Caco-2 (cell line): Measurements from ENCODE around the gene NLGN1. TPM values are rescaled to one million over a fixed set of nuclear protein-coding genes. Genes with fewer than 3 reads are reported as not detected.

Experiments
- BruUV-seq: library from RNA; stranded (reverse); fragments of 400-500 nt; replicated peaks from 2 replicates; lab custom pipeline; 2021; lab: Mats Ljungman, UMichigan
- CTCF ChIA-PET: fragments of 300-600 bp; sonication (Branson Sonifier 250); formaldehyde crosslinking; loops from one replicate; lab custom pipeline; 2022; ENCODE audit warnings: antibody characterized with exemption; lab: Charles Lee
- POLR2A ChIA-PET: fragments of 300-600 bp; sonication (Branson Sonifier 250); formaldehyde crosslinking; loops from one replicate; lab custom pipeline; 2022; ENCODE audit warnings: antibody characterized with exemption; lab: Charles Lee
- DNase-seq, 2 experiments: peaks; one replicate each; pipeline versions ENCODE4 v3.0.0 to v3.0.0-alpha.2; 2020 to 2022
- H3K27me3 ChIP-seq: replicated peaks from 2 replicates; pipeline ENCODE4 v1.6.0; 2011; ENCODE audit warnings: low read length; ENCODE audit not compliant: control insufficient read depth, insufficient read depth
- H3K36me3 ChIP-seq: 2 replicates; pipeline ENCODE4 v1.5.1; 2011; ENCODE audit warnings: low read length; ENCODE audit not compliant: control insufficient read depth, insufficient read depth
- H3K4me1 ChIP-seq: fragments of 250-450 bp; sonication (Bioruptor Pico); 2 replicates; pipeline ENCODE4 v1.5.1; 2020; ENCODE audit warnings: mild to moderate bottlenecking
- H3K4me3 ChIP-seq: 2 replicates; pipeline ENCODE4 v1.5.1; 2011; ENCODE audit warnings: low read depth, mild to moderate bottlenecking, control low read depth, low read length
- H3K9me3 ChIP-seq: fragments of 250-450 bp; sonication (Bioruptor Pico); 2 replicates; pipeline ENCODE4 v1.5.1; 2020; ENCODE audit warnings: mild to moderate bottlenecking, moderate library complexity
- H3K27ac Mint-ChIP-seq: one replicate; pipeline ENCODE4 v1.8.0; 2022; ENCODE audit warnings: mixed read lengths; ENCODE audit not compliant: unreplicated experiment
- H3K27me3 Mint-ChIP-seq: one replicate; pipeline ENCODE4 v1.8.0; 2022; ENCODE audit warnings: mixed read lengths; ENCODE audit not compliant: insufficient read depth, unreplicated experiment
- H3K36me3 Mint-ChIP-seq: one replicate; pipeline ENCODE4 v1.8.0; 2022; ENCODE audit warnings: mild to moderate bottlenecking, mixed read lengths; ENCODE audit not compliant: insufficient read depth, unreplicated experiment
- H3K4me1 Mint-ChIP-seq: one replicate; pipeline ENCODE4 v1.8.0; 2022; ENCODE audit warnings: low read depth, mixed read lengths; ENCODE audit not compliant: unreplicated experiment
- H3K4me3 Mint-ChIP-seq: one replicate; pipeline ENCODE4 v1.8.0; 2022; ENCODE audit warnings: mild to moderate bottlenecking, moderate library complexity, mixed read lengths; ENCODE audit not compliant: unreplicated experiment
- H3K9me3 Mint-ChIP-seq: one replicate; pipeline ENCODE4 v1.8.0; 2022; ENCODE audit warnings: mixed read lengths; ENCODE audit not compliant: unreplicated experiment
- intact Hi-C: fragments of 100-400 bp; cut with micrococcal nuclease; formaldehyde crosslinking; loops from one replicate; pipeline ENCODE4 v1.10.0; 2022; ENCODE audit not compliant: unreplicated experiment
- total RNA-seq: library from RNA; stranded (reverse); gene quantifications from 2 replicates; pipeline ENCODE4 v1.2.3, GENCODE V29; 2022
- TF ChIP-seq, protein P1 (sequence below), 2 experiments: fragments of 200-600 bp in 1 of 2; IDR thresholded peaks; 1 replicate in 1 of 2; 2 replicates in 1 of 2; pipeline versions ENCODE4 v1.5.1 to v1.8.0; 2011 to 2022; ENCODE audit warnings: antibody characterized with exemption in 1 of 2, control low read depth in 1 of 2, inconsistent platforms in 1 of 2, low read depth in 1 of 2, low read length in 1 of 2, mild to moderate bottlenecking in 1 of 2, moderate library complexity in 1 of 2; ENCODE audit not compliant: insufficient read depth in 1 of 2, severe bottlenecking in 1 of 2, unreplicated experiment in 1 of 2

NLGN1 gene
- total RNA-seq, 1 experiment from 2014 or later: not detected

DNA sequence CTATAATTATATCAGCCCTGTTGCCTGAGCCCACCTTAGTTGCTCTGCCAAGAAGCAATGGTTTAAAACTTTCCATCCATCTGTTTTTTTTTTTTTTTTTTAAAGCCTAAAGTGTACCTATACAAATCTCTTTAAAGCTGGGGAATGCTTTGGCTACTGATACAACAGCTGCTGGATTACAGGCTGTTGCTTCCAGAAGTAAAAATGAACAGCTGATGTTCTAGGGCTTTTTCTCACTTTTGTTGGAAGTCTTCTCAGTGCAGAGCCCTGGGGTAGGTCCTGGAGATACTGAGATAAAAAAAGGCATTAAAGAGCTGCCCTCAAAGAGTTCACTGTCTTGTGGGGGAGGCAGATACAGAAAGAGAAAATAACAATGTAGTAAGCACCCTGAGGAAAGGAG lies 218.1 kb downstream of the NLGN1 start:
- Histone ChIP-seq H3K36me3 (no peaks in the 10 kb centered on the region), H3K4me1 (no peaks in the 10 kb centered on the region), H3K27me3 (no peaks in the 10 kb centered on the region; the same call in 1 of the 2 replicates), H3K4me3 (no peak overlapping the region), H3K9me3 (no peaks in the 10 kb centered on the region)
- no TSS peak for BruUV-seq
- TF ChIP-seq, protein P1, sequence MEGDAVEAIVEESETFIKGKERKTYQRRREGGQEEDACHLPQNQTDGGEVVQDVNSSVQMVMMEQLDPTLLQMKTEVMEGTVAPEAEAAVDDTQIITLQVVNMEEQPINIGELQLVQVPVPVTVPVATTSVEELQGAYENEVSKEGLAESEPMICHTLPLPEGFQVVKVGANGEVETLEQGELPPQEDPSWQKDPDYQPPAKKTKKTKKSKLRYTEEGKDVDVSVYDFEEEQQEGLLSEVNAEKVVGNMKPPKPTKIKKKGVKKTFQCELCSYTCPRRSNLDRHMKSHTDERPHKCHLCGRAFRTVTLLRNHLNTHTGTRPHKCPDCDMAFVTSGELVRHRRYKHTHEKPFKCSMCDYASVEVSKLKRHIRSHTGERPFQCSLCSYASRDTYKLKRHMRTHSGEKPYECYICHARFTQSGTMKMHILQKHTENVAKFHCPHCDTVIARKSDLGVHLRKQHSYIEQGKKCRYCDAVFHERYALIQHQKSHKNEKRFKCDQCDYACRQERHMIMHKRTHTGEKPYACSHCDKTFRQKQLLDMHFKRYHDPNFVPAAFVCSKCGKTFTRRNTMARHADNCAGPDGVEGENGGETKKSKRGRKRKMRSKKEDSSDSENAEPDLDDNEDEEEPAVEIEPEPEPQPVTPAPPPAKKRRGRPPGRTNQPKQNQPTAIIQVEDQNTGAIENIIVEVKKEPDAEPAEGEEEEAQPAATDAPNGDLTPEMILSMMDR (IDR thresholded peaks at IDR 0.05; ENCODE audit: insufficient read depth in 1 of 2, low read depth in 1 of 2, low read length in 1 of 2, severe bottlenecking in 1 of 2, unreplicated experiment in 1 of 2): no peak
- Mint-ChIP-seq H3K4me3 (no peak overlapping the region), H3K36me3 (no peaks in the 10 kb centered on the region), H3K27me3 (peaks cover 14% of the 10 kb centered on the region), H3K9me3 (no peaks in the 10 kb centered on the region), H3K4me1 (no peaks in the 10 kb centered on the region), H3K27ac (no peak overlapping the region)
- CTCF ChIA-PET: no interaction called here
- POLR2A ChIA-PET: no interaction called here
- intact Hi-C loops: no loop called here
- DNase-seq: no peak

DNA sequence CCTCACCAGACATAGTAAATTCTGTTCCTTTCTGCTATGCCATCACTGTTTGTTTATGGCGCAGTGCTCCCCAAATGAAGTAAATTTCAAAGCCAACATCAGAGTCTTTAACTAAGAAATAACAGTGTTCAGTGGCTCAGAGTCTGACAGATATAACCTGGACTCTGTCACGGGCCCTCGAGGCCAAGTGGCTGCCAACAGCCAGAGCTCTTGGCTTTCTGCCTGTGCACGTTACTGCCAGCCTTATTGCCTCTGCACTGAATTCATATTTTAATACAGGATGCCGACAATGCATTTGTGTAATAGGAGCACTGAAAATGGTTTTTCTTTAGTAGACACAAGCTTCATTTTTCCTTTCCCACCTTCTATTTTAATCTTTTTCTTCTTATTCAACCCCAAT lies 219.9 kb downstream of the NLGN1 start:
- Mint-ChIP-seq H3K36me3 (no peaks in the 10 kb centered on the region), H3K4me3 (no peak overlapping the region), H3K27me3 (peaks cover 19% of the 10 kb centered on the region), H3K27ac (no peak overlapping the region), H3K4me1 (no peaks in the 10 kb centered on the region), H3K9me3 (no peaks in the 10 kb centered on the region)
- Histone ChIP-seq H3K36me3 (no peaks in the 10 kb centered on the region), H3K4me1 (no peaks in the 10 kb centered on the region), H3K4me3 (no peak overlapping the region), H3K27me3 (no peaks in the 10 kb centered on the region; the same call in 1 of the 2 replicates), H3K9me3 (no peaks in the 10 kb centered on the region)
- CTCF ChIA-PET: no interaction called here
- no TSS peak for BruUV-seq
- POLR2A ChIA-PET: no interaction called here
- intact Hi-C loops: no loop called here
- no peak for DNase-seq
- TF ChIP-seq, protein P1 (IDR thresholded peaks at IDR 0.05; ENCODE audit: insufficient read depth in 1 of 2, low read depth in 1 of 2, low read length in 1 of 2, severe bottlenecking in 1 of 2, unreplicated experiment in 1 of 2): no peak

DNA sequence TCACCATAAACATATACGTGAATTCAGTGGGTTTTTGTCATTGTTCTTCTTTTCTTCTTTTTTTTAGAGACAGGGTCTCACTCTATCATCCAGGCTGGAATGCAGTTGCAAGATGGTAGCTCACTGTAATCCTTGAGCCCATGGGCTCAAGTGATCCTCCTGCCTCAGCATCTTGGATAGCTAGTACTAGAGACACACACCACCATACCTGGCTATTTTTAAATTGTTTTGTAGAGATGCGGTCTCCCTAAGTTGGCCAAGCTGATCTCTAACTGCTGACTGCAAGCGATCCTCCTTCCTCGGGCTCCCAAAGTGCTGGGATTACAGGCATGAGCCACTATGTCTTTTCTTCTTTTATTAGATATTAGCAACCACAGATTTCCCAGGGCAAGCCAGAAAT lies 220.6 kb downstream of the NLGN1 start:
- Mint-ChIP-seq H3K9me3 (no peaks in the 10 kb centered on the region), H3K4me1 (no peaks in the 10 kb centered on the region), H3K27ac (no peak overlapping the region), H3K36me3 (no peaks in the 10 kb centered on the region), H3K27me3 (peaks cover 19% of the 10 kb centered on the region), H3K4me3 (no peak overlapping the region)
- Histone ChIP-seq H3K27me3 (no peaks in the 10 kb centered on the region; the same call in 1 of the 2 replicates), H3K9me3 (no peaks in the 10 kb centered on the region), H3K36me3 (no peaks in the 10 kb centered on the region), H3K4me3 (no peak overlapping the region), H3K4me1 (no peaks in the 10 kb centered on the region)
- intact Hi-C loops: no loop called here
- TF ChIP-seq, protein P1 (IDR thresholded peaks at IDR 0.05; ENCODE audit: insufficient read depth in 1 of 2, low read depth in 1 of 2, low read length in 1 of 2, severe bottlenecking in 1 of 2, unreplicated experiment in 1 of 2): no peak
- no peak for DNase-seq
- ChIA-PET POLR2A (no interaction called here), CTCF (no interaction called here)
- no TSS peak for BruUV-seq
